NCI-H1417 (cell line): ENCODE measurements around the gene OSBPL10.

Experiments used
- DNase-seq, 3 experiments: peaks; one replicate each; lab custom pipeline; 2025; lab: John Stamatoyannopoulos, UW

The OSBPL10 gene

GRCh38 chr3:31615071-31615875, 365.8 kb downstream of the OSBPL10 start:
- peak in 1 of 3 experiments; percentile 33 for DNase-seq

GRCh38 chr3:31614162-31614921, 366.7 kb downstream of the OSBPL10 start:
- DNase-seq = peak in 1 of 3 experiments; percentile 34

DNA sequence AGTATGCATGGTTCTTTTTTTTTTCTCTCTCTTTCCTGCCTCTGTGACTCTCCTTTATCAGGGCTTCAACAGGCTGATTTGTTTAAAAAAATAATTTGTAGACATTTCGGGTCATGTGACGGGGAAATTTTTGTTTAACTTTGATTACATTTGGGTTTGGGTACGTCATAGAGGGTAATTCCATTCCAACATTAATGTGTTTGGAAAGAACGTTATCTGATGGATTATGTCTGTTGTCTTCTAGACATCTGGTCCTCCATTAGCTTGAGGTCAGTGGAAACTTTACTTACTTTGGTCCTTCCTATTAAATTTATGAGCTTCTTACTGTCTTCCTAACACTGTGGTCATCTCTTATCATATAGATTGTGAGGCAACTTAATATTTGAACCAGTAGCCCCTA, 367.4 kb downstream of the OSBPL10 start:
- no peak for DNase-seq

GRCh38 chr3:31613177-31613576, 367.9 kb downstream of the OSBPL10 start:
- DNase-seq = no peak
